Stimulated activated CD8-positive, alpha-beta memory T cell treated with anti-CD3 and anti-CD28 coated beads, Interleukin-15, amount 100 ng/mL, for 4 hours (primary cell): ENCODE data around the gene EFNB2.

Experiments
- DNase-seq, 2 donors: peaks; one replicate each; pipeline ENCODE4 v3.0.0-alpha.2; 2020; ENCODE audit warnings: low read depth in 2 of 2

The EFNB2 gene

DNA sequence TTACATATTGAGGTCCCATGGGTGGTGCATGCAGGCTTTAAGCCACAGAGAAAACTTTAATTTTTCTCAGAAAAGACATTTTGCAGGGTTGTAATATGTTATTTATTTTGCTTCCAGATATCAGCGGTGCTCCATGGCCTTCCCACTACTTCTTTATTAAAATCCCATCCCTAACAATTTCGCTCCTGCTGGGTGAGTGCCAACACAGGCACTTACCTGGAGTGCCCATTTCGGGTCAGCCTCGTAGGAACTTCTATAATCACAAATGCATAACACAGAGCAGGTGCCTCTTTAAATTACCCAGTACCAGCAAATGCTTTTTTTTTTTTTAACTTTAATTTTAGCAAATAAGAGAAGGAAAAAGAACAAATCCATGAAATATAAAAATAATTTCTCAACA lies 86.4 kb downstream of the EFNB2 start:
- no peak for DNase-seq

DNA sequence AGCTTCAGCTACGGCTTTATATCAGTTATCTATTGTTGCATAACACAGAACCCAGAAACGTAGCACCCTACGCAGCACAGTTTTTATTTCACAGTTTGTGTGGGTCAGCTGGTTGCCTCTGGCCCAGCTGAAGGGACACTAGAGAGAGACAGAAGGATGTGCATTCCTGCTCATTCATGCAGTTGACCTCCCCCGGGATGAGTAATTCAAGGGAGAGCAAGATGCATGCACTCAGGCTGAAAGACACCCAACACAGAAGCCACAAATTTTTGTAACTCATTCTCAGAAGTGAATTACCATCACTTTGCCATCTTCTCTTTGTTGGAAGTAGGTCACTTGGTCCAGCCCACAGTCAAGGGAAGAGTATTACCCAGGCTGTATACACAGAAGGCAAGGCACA lies 89.5 kb downstream of the EFNB2 start:
- no peak for DNase-seq

DNA sequence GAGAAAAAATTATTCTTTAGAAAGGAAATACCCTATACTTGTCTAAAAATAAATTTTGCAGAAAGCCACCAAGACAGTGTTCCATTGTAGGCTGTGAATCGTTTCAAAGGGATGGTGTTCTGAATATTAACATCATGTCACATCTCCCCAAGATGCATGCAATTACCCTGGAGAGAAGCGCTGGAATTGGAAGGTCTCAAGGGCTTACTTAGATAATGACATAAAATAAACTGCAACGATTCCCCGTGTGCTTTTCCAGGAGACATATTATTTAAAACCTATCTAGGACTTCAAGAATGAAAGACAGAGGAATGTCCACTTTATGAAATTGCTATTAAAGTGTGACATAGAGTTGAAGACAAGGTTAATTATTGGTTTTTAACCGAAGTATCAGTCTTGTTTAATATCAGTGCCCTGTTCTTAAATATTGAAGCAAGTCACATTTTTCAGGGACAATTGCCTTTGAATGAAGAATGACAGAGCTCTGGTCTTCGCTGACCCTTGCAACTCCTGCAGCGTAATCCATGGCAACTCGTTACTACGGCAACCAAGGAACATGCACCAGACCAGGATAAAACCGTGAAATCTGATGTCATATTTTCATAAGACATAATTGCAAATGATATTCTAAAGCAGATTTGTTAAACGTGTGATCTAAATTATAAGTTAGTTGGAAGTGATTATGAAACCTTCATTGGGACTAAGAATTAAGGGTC lies 91.7 kb downstream of the EFNB2 start:
- DNase-seq = no peak

DNA sequence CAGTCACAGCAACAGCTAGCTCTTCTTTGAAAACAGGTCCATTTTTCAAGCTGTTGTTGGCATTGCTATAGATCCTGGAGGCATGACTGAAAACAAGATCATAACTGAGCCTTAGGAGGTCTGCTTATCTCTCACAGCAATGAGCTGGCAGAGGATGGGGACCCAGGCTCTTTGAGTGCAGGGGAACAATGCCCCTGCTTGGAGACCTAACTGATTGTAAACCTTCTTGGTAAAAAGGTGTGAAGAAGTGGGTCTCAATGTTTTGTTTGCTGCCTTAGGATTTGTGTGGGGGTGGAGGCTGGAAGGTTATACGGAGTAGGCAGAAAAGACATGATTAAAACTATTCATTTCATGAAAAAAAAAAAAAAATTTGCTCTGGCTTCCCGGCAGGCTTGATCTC lies 94.6 kb downstream of the EFNB2 start:
- DNase-seq = no peak
